SJSA1 (cell line): ENCODE data around the gene CBX7. TPM values are rescaled to one million over a fixed set of nuclear protein-coding genes. Genes with fewer than 3 reads are reported as not detected.

Experiments used
- DNase-seq, 2 experiments: peaks; one replicate each; pipeline ENCODE4 v3.0.0-alpha.2; 2015 to 2020; ENCODE audit warnings: low spot score in 2 of 2, low read depth in 1 of 2
- H3K27ac ChIP-seq: fragments of 250-450 bp; sonication (Bioruptor Pico); 2 replicates; pipeline ENCODE4 v1.5.1; 2020; ENCODE audit warnings: mild to moderate bottlenecking, moderate library complexity
- H3K27me3 ChIP-seq: fragments of 250-450 bp; sonication (Bioruptor Pico); replicated peaks from 2 replicates; pipeline ENCODE4 v1.5.1; 2020; ENCODE audit warnings: mild to moderate bottlenecking, moderate library complexity
- H3K36me3 ChIP-seq: fragments of 250-450 bp; sonication (Bioruptor Pico); 2 replicates; pipeline ENCODE4 v1.5.1; 2020; ENCODE audit warnings: mild to moderate bottlenecking
- H3K4me1 ChIP-seq: fragments of 250-450 bp; sonication (Bioruptor Pico); replicated peaks from 2 replicates; pipeline ENCODE4 v1.6.1; 2021; ENCODE audit warnings: mild to moderate bottlenecking
- H3K4me3 ChIP-seq: fragments of 250-450 bp; sonication (Bioruptor Pico); 2 replicates; pipeline ENCODE4 v1.5.1; 2020; ENCODE audit warnings: mild to moderate bottlenecking
- H3K9me3 ChIP-seq: fragments of 250-450 bp; sonication (Bioruptor Pico); replicated peaks from 2 replicates; pipeline ENCODE4 v1.5.1; 2020; ENCODE audit warnings: mild to moderate bottlenecking
- total RNA-seq: library from RNA; depleted of rRNA; stranded (reverse); fragments of >200 nt; shearing (Covaris generic); gene quantifications from 2 replicates; pipeline ENCODE4 v1.2.3, GENCODE V29; 2014

CBX7 gene
- total RNA-seq, 1 experiment from 2014 or later = 6.3 TPM

- Histone ChIP-seq H3K9me3 (no peaks in the 10 kb centered on the region), H3K36me3 (no peaks in the 10 kb centered on the region), H3K27ac (no peak overlapping the region), H3K27me3 (peaks cover 13% of the 10 kb centered on the region), H3K4me3 (no peak overlapping the region), H3K4me1 (no peaks in the 10 kb centered on the region)
- DNase-seq = no peak
These were observed 36.4 kb downstream of the CBX7 start for GRCh38 chr22:39115977-39116621.

GRCh38 chr22:39115570-39115969 lies 36.9 kb downstream of the CBX7 start:
- H3K4me1 ChIP-seq = no peaks in the 10 kb centered on the region
- no peaks in the 10 kb centered on the region for H3K9me3 ChIP-seq
- DNase-seq = no peak
- no peaks in the 10 kb centered on the region for H3K36me3 ChIP-seq
- H3K27ac ChIP-seq = no peak overlapping the region
- H3K27me3 ChIP-seq = peaks cover 13% of the 10 kb centered on the region
- no peak overlapping the region for H3K4me3 ChIP-seq

GRCh38 chr22:39114112-39114511 lies 38.4 kb downstream of the CBX7 start:
- H3K4me1 ChIP-seq = no peaks in the 10 kb centered on the region
- H3K27me3 ChIP-seq = peaks cover 13% of the 10 kb centered on the region
- no peaks in the 10 kb centered on the region for H3K9me3 ChIP-seq
- DNase-seq = no peak
- no peak overlapping the region for H3K4me3 ChIP-seq
- H3K27ac ChIP-seq = no peak overlapping the region
- H3K36me3 ChIP-seq = no peaks in the 10 kb centered on the region

GRCh38 chr22:39110631-39111561 lies 41.6 kb downstream of the CBX7 start:
- DNase-seq = no peak
- H3K36me3 ChIP-seq = no peaks in the 10 kb centered on the region

GRCh38 chr22:39109361-39109760 lies 43.1 kb downstream of the CBX7 start:
- no peak overlapping the region for H3K4me3 ChIP-seq
- peaks cover 4% of the 10 kb centered on the region for H3K27me3 ChIP-seq
- DNase-seq = no peak
- no peaks in the 10 kb centered on the region for H3K36me3 ChIP-seq
- H3K27ac ChIP-seq = no peak overlapping the region
- no peaks in the 10 kb centered on the region for H3K9me3 ChIP-seq
- H3K4me1 ChIP-seq = no peaks in the 10 kb centered on the region

More at GRCh38 chr22:39110631-39111561, 41.6 kb downstream of the CBX7 start:
- Histone ChIP-seq H3K9me3 (no peaks in the 10 kb centered on the region), H3K27me3 (peaks cover 9% of the 10 kb centered on the region), H3K27ac (no peak overlapping the region), H3K4me3 (no peak overlapping the region), H3K4me1 (no peaks in the 10 kb centered on the region)

- H3K4me1 ChIP-seq = no peaks in the 10 kb centered on the region
- no peaks in the 10 kb centered on the region for H3K9me3 ChIP-seq
- DNase-seq = no peak
- H3K4me3 ChIP-seq = no peak overlapping the region
- H3K36me3 ChIP-seq = no peaks in the 10 kb centered on the region
- H3K27me3 ChIP-seq = peaks cover 3% of the 10 kb centered on the region
- no peak overlapping the region for H3K27ac ChIP-seq
These were observed 44.0 kb downstream of the CBX7 start for GRCh38 chr22:39108487-39108886.

- H3K9me3 ChIP-seq = no peaks in the 10 kb centered on the region
- no peaks in the 10 kb centered on the region for H3K4me1 ChIP-seq
- no peaks in the 10 kb centered on the region; the same call in 1 of the 2 replicates for H3K27me3 ChIP-seq
- DNase-seq = no peak
- H3K36me3 ChIP-seq = no peaks in the 10 kb centered on the region
- no peak overlapping the region for H3K4me3 ChIP-seq
- no peak overlapping the region for H3K27ac ChIP-seq
These were observed 46.2 kb downstream of the CBX7 start for GRCh38 chr22:39106326-39106725.

GRCh38 chr22:39103431-39103830 lies 49.0 kb downstream of the CBX7 start:
- Histone ChIP-seq H3K27me3 (no peaks in the 10 kb centered on the region), H3K9me3 (no peaks in the 10 kb centered on the region), H3K4me1 (no peaks in the 10 kb centered on the region), H3K36me3 (no peaks in the 10 kb centered on the region), H3K4me3 (no peak overlapping the region), H3K27ac (no peak overlapping the region)
- DNase-seq = no peak

GRCh38 chr22:39101226-39101625 lies 51.3 kb downstream of the CBX7 start:
- Histone ChIP-seq H3K9me3 (no peaks in the 10 kb centered on the region), H3K27me3 (no peaks in the 10 kb centered on the region), H3K4me3 (no peak overlapping the region), H3K36me3 (no peaks in the 10 kb centered on the region), H3K27ac (no peak overlapping the region), H3K4me1 (peaks cover 6% of the 10 kb centered on the region)
- no peak for DNase-seq

- DNase-seq = no peak
- H3K27ac ChIP-seq = no peak overlapping the region
- no peaks in the 10 kb centered on the region for H3K36me3 ChIP-seq
- H3K4me1 ChIP-seq = peaks cover 6% of the 10 kb centered on the region
- H3K4me3 ChIP-seq = no peak overlapping the region
- H3K9me3 ChIP-seq = no peaks in the 10 kb centered on the region
- no peaks in the 10 kb centered on the region for H3K27me3 ChIP-seq
These were observed 53.9 kb downstream of the CBX7 start for GRCh38 chr22:39098576-39098975.

GRCh38 chr22:39098026-39098425 lies 54.5 kb downstream of the CBX7 start:
- Histone ChIP-seq H3K9me3 (no peaks in the 10 kb centered on the region), H3K4me3 (no peak overlapping the region), H3K4me1 (peaks cover 6% of the 10 kb centered on the region), H3K27ac (no peak overlapping the region), H3K27me3 (no peaks in the 10 kb centered on the region), H3K36me3 (no peaks in the 10 kb centered on the region)
- DNase-seq = no peak

GRCh38 chr22:39097098-39098020 lies 55.1 kb downstream of the CBX7 start, which contains the start of gene APOBEC3H:
Gene APOBEC3H, plus strand, starts transcription at chr22:39097244. Its CDS starts 3,035 bp downstream, at chr22:39100279.
- Histone ChIP-seq H3K27ac (no peak within 1 kb of the TSS), H3K4me1 (peaks cover 6% of the 10 kb centered on the region), H3K36me3 (no peaks in the 10 kb centered on the region), H3K4me3 (no peak within 1 kb of the TSS), H3K9me3 (no peaks in the 10 kb centered on the region), H3K27me3 (no peaks in the 10 kb centered on the region)
- no peak for DNase-seq

- Histone ChIP-seq H3K27ac (no peak overlapping the region), H3K9me3 (no peaks in the 10 kb centered on the region), H3K27me3 (no peaks in the 10 kb centered on the region), H3K4me1 (peaks cover 6% of the 10 kb centered on the region), H3K36me3 (no peaks in the 10 kb centered on the region), H3K4me3 (no peak overlapping the region)
- no peak for DNase-seq
These were observed 56.5 kb downstream of the CBX7 start for GRCh38 chr22:39095971-39096370.
